Fibroblast of lung (primary cell): ENCODE results near the gene NR1D1. TPM values are rescaled to one million over a fixed set of nuclear protein-coding genes. Genes with fewer than 3 reads are reported as not detected.

Experiments used
- DNase-seq, 2 donors: peaks; one replicate each; pipeline versions ENCODE4 v3.0.0 to v3.0.0-alpha.2; 2010; ENCODE audit warnings: low read depth in 2 of 2
- H2AFZ ChIP-seq: 2 replicates; pipeline ENCODE4 v1.5.1; 2012; ENCODE audit warnings: low read length, control low read depth, inconsistent platforms
- H3K27ac ChIP-seq: 2 replicates; pipeline ENCODE4 v1.5.1; 2011; ENCODE audit warnings: low read length, control low read depth; ENCODE audit not compliant: insufficient read depth
- H3K27me3 ChIP-seq: 2 replicates; pipeline ENCODE4 v1.5.1; 2011; ENCODE audit warnings: mild to moderate bottlenecking, low read length; ENCODE audit not compliant: control insufficient read depth, insufficient read depth
- H3K36me3 ChIP-seq: 2 replicates; pipeline ENCODE4 v1.5.1; 2011; ENCODE audit warnings: low read length; ENCODE audit not compliant: control insufficient read depth, insufficient read depth
- H3K4me1 ChIP-seq: 2 replicates; pipeline ENCODE4 v1.5.1; 2011; ENCODE audit warnings: low read length; ENCODE audit not compliant: control insufficient read depth, insufficient read depth; ENCODE audit errors: extremely low read depth
- H3K4me2 ChIP-seq: 2 replicates; pipeline ENCODE4 v1.5.1; 2011; ENCODE audit warnings: low read length, control low read depth; ENCODE audit not compliant: insufficient read depth; ENCODE audit errors: extremely low read depth
- H3K4me3 ChIP-seq, 4 experiments: fragments of 200-600 bp in 1 of 4; sonication (generic) in 1 of 4; replicated peaks in 1 of 4; 2 replicates each; pipeline ENCODE4 v1.5.1; 2011 to 2016; ENCODE audit warnings: low read length in 4 of 4, low read depth in 3 of 4, mild to moderate bottlenecking in 3 of 4, control low read depth in 2 of 4, inconsistent platforms in 1 of 4, mixed read lengths in 1 of 4; ENCODE audit not compliant: insufficient read depth in 1 of 4; ENCODE audit errors: control extremely low read depth in 1 of 4
- H3K79me2 ChIP-seq: 2 replicates; pipeline ENCODE4 v1.5.1; 2012; ENCODE audit warnings: mild to moderate bottlenecking, low read length, inconsistent platforms; ENCODE audit not compliant: control insufficient read depth, insufficient read depth
- H3K9ac ChIP-seq: 2 replicates; pipeline ENCODE4 v1.5.1; 2011; ENCODE audit warnings: mild to moderate bottlenecking, low read length, control low read depth; ENCODE audit not compliant: insufficient read depth
- H3K9me3 ChIP-seq: 2 replicates; pipeline ENCODE4 v1.5.1; 2012; ENCODE audit warnings: low read depth, low read length; ENCODE audit not compliant: control insufficient read depth, insufficient read depth
- H4K20me1 ChIP-seq: 2 replicates; pipeline ENCODE4 v1.5.1; 2011; ENCODE audit warnings: low read length; ENCODE audit not compliant: control insufficient read depth, insufficient read depth; ENCODE audit errors: extremely low read depth
- EZH2 ChIP-seq: IDR thresholded peaks from 2 replicates; pipeline ENCODE4 v1.5.1; 2012; ENCODE audit warnings: low read length, control low read depth, mild to moderate bottlenecking; ENCODE audit errors: missing control alignments
- polyA plus RNA-seq, 2 donors: library from polyadenylated mRNA; depleted of rRNA in 1 of 2; stranded (reverse) in 1 of 2; unstranded in 1 of 2; fragments of >200 nt; gene quantifications; 2 replicates each; pipeline ENCODE4 v1.2.1, GENCODE V29; 2011 to 2012; ENCODE audit warnings: missing spikeins in 1 of 2
- total RNA-seq: library from RNA; depleted of rRNA; stranded (reverse); fragments of >200 nt; gene quantifications from 2 replicates; pipeline ENCODE4 v1.2.1, GENCODE V29; 2014
- TF ChIP-seq, protein P1 (sequence below), 2 donors: IDR thresholded peaks in 1 of 2; conservative IDR thresholded peaks in 1 of 2; 1 replicate in 1 of 2; 2 replicates in 1 of 2; pipeline ENCODE4 v1.5.1; 2011 to 2012; ENCODE audit warnings: low read length in 2 of 2, control low read depth in 1 of 2, inconsistent platforms in 1 of 2, low read depth in 1 of 2, mild to moderate bottlenecking in 1 of 2

The NR1D1 gene
- total and polyA plus RNA-seq, 2 donors (not counting 1 experiment from before 2014, with no cell fraction given), result 3.3 to 5.3 TPM

DNA sequence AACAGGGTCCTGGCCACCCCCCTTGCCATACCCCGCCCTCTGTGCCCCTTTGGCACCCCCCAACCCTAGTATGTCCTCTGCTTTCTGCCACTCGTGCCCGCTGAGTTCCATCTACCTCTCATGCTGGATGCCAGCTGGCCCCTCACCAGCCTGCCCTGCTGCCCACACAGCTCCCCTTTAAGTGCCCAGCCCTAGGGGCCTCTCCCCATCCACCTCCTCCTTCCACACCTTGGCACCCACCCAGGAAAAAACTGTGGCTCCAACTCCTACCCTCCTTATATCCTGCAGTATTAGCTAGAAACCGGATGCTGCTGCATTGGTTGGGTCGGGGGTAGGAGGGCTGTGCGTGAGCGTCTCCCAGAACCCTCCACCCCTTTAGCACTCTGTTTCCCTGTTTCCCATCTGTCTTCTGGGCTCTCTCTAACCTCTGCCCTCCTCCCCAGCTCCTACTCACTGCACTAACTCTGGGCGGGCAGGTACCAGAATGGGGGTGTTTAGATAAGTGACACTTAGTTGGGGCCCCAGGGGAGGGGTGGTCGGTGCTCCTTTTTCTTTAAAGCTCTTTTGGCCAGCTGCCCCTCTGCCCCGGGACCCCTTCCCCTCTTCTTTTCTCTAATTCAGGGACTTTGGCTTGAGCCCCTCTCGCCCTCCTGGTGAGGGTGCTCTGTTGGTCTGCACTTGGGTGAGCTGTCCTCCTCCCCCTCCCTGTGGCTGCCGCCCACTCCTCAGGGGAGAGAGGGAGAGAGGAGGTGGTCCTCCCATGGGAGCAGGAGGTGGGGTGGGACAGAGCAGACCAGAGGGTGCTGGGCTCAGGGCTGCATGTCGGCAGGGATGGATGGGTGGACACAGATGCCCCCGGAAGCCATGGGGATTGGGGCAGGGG, 9.9 kb downstream of the NR1D1 start:
- H3K79me2 ChIP-seq, result no peaks in the 10 kb centered on the region
- peaks cover 7% of the 10 kb centered on the region for H3K4me1 ChIP-seq
- H3K27ac ChIP-seq, result no peak overlapping the region
- H3K4me3 ChIP-seq, result no peak overlapping the region
- H3K27me3 ChIP-seq, result no peaks in the 10 kb centered on the region
- DNase-seq, result no peak
- H3K9ac ChIP-seq, result no peak overlapping the region
- H2AFZ ChIP-seq, result no peak overlapping the region
- TF ChIP-seq, protein P1, sequence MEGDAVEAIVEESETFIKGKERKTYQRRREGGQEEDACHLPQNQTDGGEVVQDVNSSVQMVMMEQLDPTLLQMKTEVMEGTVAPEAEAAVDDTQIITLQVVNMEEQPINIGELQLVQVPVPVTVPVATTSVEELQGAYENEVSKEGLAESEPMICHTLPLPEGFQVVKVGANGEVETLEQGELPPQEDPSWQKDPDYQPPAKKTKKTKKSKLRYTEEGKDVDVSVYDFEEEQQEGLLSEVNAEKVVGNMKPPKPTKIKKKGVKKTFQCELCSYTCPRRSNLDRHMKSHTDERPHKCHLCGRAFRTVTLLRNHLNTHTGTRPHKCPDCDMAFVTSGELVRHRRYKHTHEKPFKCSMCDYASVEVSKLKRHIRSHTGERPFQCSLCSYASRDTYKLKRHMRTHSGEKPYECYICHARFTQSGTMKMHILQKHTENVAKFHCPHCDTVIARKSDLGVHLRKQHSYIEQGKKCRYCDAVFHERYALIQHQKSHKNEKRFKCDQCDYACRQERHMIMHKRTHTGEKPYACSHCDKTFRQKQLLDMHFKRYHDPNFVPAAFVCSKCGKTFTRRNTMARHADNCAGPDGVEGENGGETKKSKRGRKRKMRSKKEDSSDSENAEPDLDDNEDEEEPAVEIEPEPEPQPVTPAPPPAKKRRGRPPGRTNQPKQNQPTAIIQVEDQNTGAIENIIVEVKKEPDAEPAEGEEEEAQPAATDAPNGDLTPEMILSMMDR (conservative IDR thresholded peaks at IDR 0.05 in 1 of 2, IDR thresholded peaks at IDR 0.05 in 1 of 2; ENCODE audit: low read depth in 1 of 2, low read length in 2 of 2), result no peak
- no peak for TF ChIP-seq EZH2
- no peaks in the 10 kb centered on the region for H3K9me3 ChIP-seq
- no peaks in the 10 kb centered on the region for H4K20me1 ChIP-seq
- peaks cover 38% of the 10 kb centered on the region for H3K36me3 ChIP-seq
- H3K4me2 ChIP-seq, result no peak overlapping the region

GRCh38 chr17:40089077-40089895, 11.1 kb downstream of the NR1D1 start:
- Histone ChIP-seq H3K79me2 (no peaks in the 10 kb centered on the region), H2AFZ (no peak overlapping the region), H3K4me1 (peaks cover 7% of the 10 kb centered on the region), H3K36me3 (peaks cover 33% of the 10 kb centered on the region), H3K9ac (no peak overlapping the region), H3K9me3 (no peaks in the 10 kb centered on the region), H3K27me3 (no peaks in the 10 kb centered on the region), H3K27ac (no peak overlapping the region), H3K4me2 (no peak overlapping the region), H3K4me3 (no peak overlapping the region), H4K20me1 (no peaks in the 10 kb centered on the region)
- no peak for DNase-seq
- TF ChIP-seq, protein P1 (conservative IDR thresholded peaks at IDR 0.05 in 1 of 2, IDR thresholded peaks at IDR 0.05 in 1 of 2; ENCODE audit: low read depth in 1 of 2, low read length in 2 of 2), result no peak
- TF ChIP-seq EZH2, result no peak
